Transverse colon (tissue), 4 donors: ENCODE data around the gene FAM228B. TPM values are rescaled to one million over a fixed set of nuclear protein-coding genes. Genes with fewer than 3 reads are reported as not detected.
A peak's percentile ranks its signal among the peaks of the same experiment; 100 is the strongest.

Experiments used
- DNase-seq: peaks from one replicate; pipeline ENCODE4 v3.0.0-alpha.2; 2019
- H3K27ac ChIP-seq, 4 donors: fragments of 200-600 bp; sonication (generic); 2 replicates each; pipeline ENCODE4 v1.5.1; 2016 to 2018; ENCODE audit warnings: inconsistent platforms in 4 of 4
- H3K27me3 ChIP-seq: fragments of 200-600 bp; sonication (generic); 2 replicates; pipeline ENCODE4 v1.5.1; 2017; ENCODE audit warnings: inconsistent platforms
- H3K36me3 ChIP-seq, 4 donors: fragments of 200-600 bp; sonication (generic); 2 replicates each; pipeline ENCODE4 v1.5.1; 2017 to 2019; ENCODE audit warnings: inconsistent platforms in 4 of 4
- H3K4me1 ChIP-seq, 4 donors: fragments of 200-600 bp; sonication (generic); 2 replicates each; pipeline ENCODE4 v1.5.1; 2017 to 2020; ENCODE audit warnings: inconsistent platforms in 4 of 4
- H3K4me3 ChIP-seq, 4 donors: fragments of 200-600 bp; sonication (generic); 1 replicate in 1 of 4; 2 replicates in 3 of 4; pipeline versions ENCODE4 v1.5.1 to v1.6.1; 2017 to 2019; ENCODE audit warnings: inconsistent platforms in 4 of 4
- H3K9me3 ChIP-seq, 2 donors: fragments of 200-600 bp; sonication (generic); 2 replicates each; pipeline ENCODE4 v1.5.1; 2017 to 2019; ENCODE audit warnings: inconsistent platforms in 2 of 2
- CTCF ChIP-seq, 5 experiments: fragments of 200-600 bp in 3 of 5; fragments of 450-650 bp in 2 of 5; sonication (generic) in 3 of 5; IDR thresholded peaks; 1 replicate in 2 of 5; 2 replicates in 3 of 5; pipeline ENCODE4 v1.5.1; 2016 to 2017; ENCODE audit warnings: antibody characterized with exemption in 5 of 5, inconsistent platforms in 3 of 5, mild to moderate bottlenecking in 2 of 5, moderate library complexity in 1 of 5
- EP300 ChIP-seq: sonication (generic); formaldehyde crosslinking; IDR thresholded peaks from one replicate; pipeline ENCODE4 v1.6.1; 2017; ENCODE audit warnings: antibody characterized with exemption, low read depth
- POLR2A ChIP-seq: fragments of 450-650 bp; IDR thresholded peaks from one replicate; pipeline ENCODE4 v1.6.1; 2016; ENCODE audit warnings: antibody characterized with exemption, mild to moderate bottlenecking, moderate library complexity
- POLR2AphosphoS5 ChIP-seq, 3 donors: sonication (generic); formaldehyde crosslinking; IDR thresholded peaks; one replicate each; pipeline ENCODE4 v1.6.1; 2016; ENCODE audit warnings: antibody characterized with exemption in 3 of 3
- WGBS, 2 donors: methylation state at CpG; one replicate each; pipeline ENCODE4 v1.1.5; 2018; ENCODE audit warnings: low coverage in 1 of 2; 5-methylcytosine and 5-hydroxymethylcytosine counted together
- in situ Hi-C, 4 donors: fragments of 200-750 bp; cut with MboI; loops; one replicate each; pipeline versions ENCODE4 v1.15.0 to v1.15.1; 2017; ENCODE audit warnings: low sequenced_read_pairs in 3 of 4, low pct_ligation_motif_present in 1 of 4, low pct_unique_long_range_greater_than_20kb in 1 of 4
- intact Hi-C: fragments of 100-400 bp; cut with DNase I; formaldehyde crosslinking; loops from one replicate; pipeline ENCODE4 v1.15.1; 2023; ENCODE audit warnings: low total_unique reads
- total RNA-seq, 4 donors: library from RNA; depleted of rRNA; stranded (reverse); fragments of >200 nt; gene quantifications; one replicate each; pipeline ENCODE4 v1.1.0, GENCODE V29; 2016

Gene FAM228B
- total RNA-seq, 4 donors from 2014 or later = 0.75 to 17.8 (median 3.9) TPM

- in situ Hi-C loops (no loop called here), intact Hi-C loops (no loop called here)
- 64 to 88% methylated on average over 3 to 8 of the region's 8 CpGs for WGBS, 2 donors
- Histone ChIP-seq H3K4me3 (peak overlapping the region in 3 of 4 donors; percentile 51 to 63 (median 55)), H3K27me3 (no peaks in the 10 kb centered on the region), H3K36me3 (peaks cover 0 to 8% (median 0%) of the 10 kb centered on the region in 4 donors), H3K27ac (peak overlapping the region; percentile 92 to 96 (median 93)), H3K4me1 (peaks cover 8 to 34% (median 16%) of the 10 kb centered on the region in 4 donors), H3K9me3 (no peaks in the 10 kb centered on the region)
- TF ChIP-seq CTCF (IDR thresholded peaks at IDR 0.05) (no peak), POLR2A (no peak), POLR2AphosphoS5 (IDR thresholded peaks at IDR 0.05) (no peak), EP300 (no peak)
- DNase-seq = no peak
Observed at GRCh38 chr2:24082787-24083566, 40.3 kb upstream of the FAM228B start.

GRCh38 chr2:24083567-24084385 lies 39.5 kb upstream of the FAM228B start:
- H3K4me3 ChIP-seq = peak overlapping the region; percentile 21 to 63 (median 53)
- peaks cover 0 to 8% (median 0%) of the 10 kb centered on the region in 4 donors for H3K36me3 ChIP-seq
- no peaks in the 10 kb centered on the region for H3K9me3 ChIP-seq
- TF ChIP-seq POLR2A (peak; percentile 67), CTCF (IDR thresholded peaks at IDR 0.05) (no peak), POLR2AphosphoS5 (IDR thresholded peaks at IDR 0.05) (peak; percentile 47 to 81 (median 66)), EP300 (peak; percentile 66)
- no peaks in the 10 kb centered on the region for H3K27me3 ChIP-seq
- intact Hi-C loops = loop anchor here (1.0 kb wide), 1 partner anchor 156 kb away; the partner anchor contains the start of gene ATAD2B
- peak overlapping the region; percentile 92 to 96 (median 93) for H3K27ac ChIP-seq
- WGBS, 2 donors = 6% methylated on average over 22 of the region's 30 CpGs; no CpG with 5 or more reads in 1 of the 2 donors
- peaks cover 8 to 27% (median 15%) of the 10 kb centered on the region in 4 donors for H3K4me1 ChIP-seq
- peak; percentile 94 for DNase-seq
- in situ Hi-C loops = no loop called here

DNA sequence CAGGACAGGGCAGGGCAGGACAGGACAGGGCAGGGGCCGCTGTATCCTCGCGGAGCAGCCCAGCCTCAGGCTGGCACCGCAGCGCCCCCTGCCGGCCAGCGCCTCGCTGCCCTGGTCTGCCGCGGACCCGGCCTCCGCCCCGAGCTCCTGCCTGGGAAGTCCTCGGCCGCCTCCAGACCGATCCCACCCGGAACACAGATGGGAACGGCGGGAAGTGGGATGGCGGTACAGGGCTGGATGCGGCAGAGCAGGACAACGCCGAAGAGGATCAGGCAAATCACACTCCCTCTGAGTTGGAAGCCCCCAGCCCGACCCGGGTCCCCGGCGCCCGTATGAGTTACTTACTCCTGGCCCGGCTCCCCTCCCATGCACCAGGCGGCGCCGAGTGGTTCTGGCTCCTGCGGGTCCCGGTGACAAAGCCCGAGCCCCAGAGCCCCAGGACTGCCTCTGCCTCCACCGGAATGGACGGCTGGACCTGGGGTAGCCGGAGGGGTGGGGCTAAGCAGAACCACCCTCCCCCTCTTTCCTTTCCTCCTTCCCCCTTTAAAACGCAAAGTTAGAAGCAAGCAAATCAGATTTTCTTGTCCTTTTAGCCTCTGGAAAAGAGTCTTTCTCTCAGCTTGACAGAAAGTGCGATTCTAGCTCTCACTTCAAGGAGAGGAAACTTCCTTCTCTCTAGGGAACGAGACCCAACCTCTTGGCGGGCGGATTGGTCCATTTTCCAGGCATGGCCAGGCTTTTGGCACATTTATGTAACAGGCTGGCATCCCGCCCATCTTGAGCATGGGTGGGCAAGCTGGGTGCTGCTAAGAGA lies 38.7 kb upstream of the FAM228B start, which contains the start of gene TP53I3:
TSS of gene TP53I3 (minus strand) at position 449 of the 814 bp plus-strand sequence. CDS start 508 bp downstream, outside the sequence.
- H3K27ac ChIP-seq = peak within 1 kb of the TSS; percentile 92 to 96 (median 93)
- peak; percentile 91 for DNase-seq
- peaks cover 0 to 8% (median 0%) of the 10 kb centered on the region in 4 donors for H3K36me3 ChIP-seq
- in situ Hi-C loops (no loop called here), intact Hi-C loops (loop anchor here (1.0 kb wide), 1 partner anchor 157 kb away; the partner anchor contains the start of gene ATAD2B)
- TF ChIP-seq EP300 (no peak), POLR2AphosphoS5 (IDR thresholded peaks at IDR 0.05) (peak; percentile 76 to 86 (median 83)), CTCF (IDR thresholded peaks at IDR 0.05) (peak; percentile 96 to 100 (median 98)), POLR2A (peak; percentile 93)
- H3K9me3 ChIP-seq = no peaks in the 10 kb centered on the region
- WGBS, 2 donors = 0 to 2% methylated on average over 5 to 40 of the region's 44 CpGs
- H3K4me1 ChIP-seq = peaks cover 8 to 27% (median 15%) of the 10 kb centered on the region in 4 donors
- H3K4me3 ChIP-seq = peak within 1 kb of the TSS; percentile 42 to 63 (median 53)
- no peaks in the 10 kb centered on the region for H3K27me3 ChIP-seq
